Measurements from ENCODE around the gene PRSS57.

GRCh38 chr19:676007-676338 is 19.3 kb downstream of the PRSS57 start:
- no peak for TF ChIP-seq CTCF (IDR thresholded peaks at IDR 0.05)
- TF ChIP-seq POLR2AphosphoS5 (IDR thresholded peaks at IDR 0.05): no peak
